HepG2 (cell line): ENCODE results near the gene TAOK3. TPM values are rescaled to one million over a fixed set of nuclear protein-coding genes. Genes with fewer than 3 reads are reported as not detected.

Source experiments
- ARNTL ChIP-seq: sonication (generic); formaldehyde crosslinking; IDR thresholded peaks from 2 replicates; pipeline ENCODE4 v1.4.0; 2020; ENCODE audit warnings: mild to moderate bottlenecking, missing genetic modification reagents
- EEA1 ChIP-seq: sonication (generic); formaldehyde crosslinking; IDR thresholded peaks from 2 replicates; pipeline ENCODE4 v1.5.1; 2020; ENCODE audit warnings: mild to moderate bottlenecking, missing genetic modification reagents, borderline replicate concordance
- JUN ChIP-seq: sonication (generic); formaldehyde crosslinking; IDR thresholded peaks from 2 replicates; pipeline ENCODE4 v1.4.0; 2020; ENCODE audit warnings: mild to moderate bottlenecking, missing genetic modification reagents
- KDM2A ChIP-seq: sonication (generic); formaldehyde crosslinking; IDR thresholded peaks from 2 replicates; pipeline ENCODE4 v1.4.0; 2020; ENCODE audit warnings: low read depth, missing genetic modification reagents, borderline replicate concordance
- NONO ChIP-seq, 2 experiments: fragments of 450-650 bp in 1 of 2; sonication (generic) in 1 of 2; formaldehyde crosslinking in 1 of 2; IDR thresholded peaks in 1 of 2; conservative IDR thresholded peaks in 1 of 2; 2 replicates each; pipeline versions ENCODE4 v1.6.1 to v1.8.0; 2017 to 2022; ENCODE audit warnings: mild to moderate bottlenecking in 1 of 2, missing genetic modification reagents in 1 of 2, moderate library complexity in 1 of 2
- PLRG1 ChIP-seq: fragments of 450-650 bp; conservative IDR thresholded peaks from 2 replicates; pipeline ENCODE4 v1.6.1; 2016
- POLR2G ChIP-seq: fragments of 200-400 bp; formaldehyde crosslinking; IDR thresholded peaks from 2 replicates; pipeline ENCODE4 v1.6.1; 2018; ENCODE audit warnings: mild to moderate bottlenecking, low read depth, low read length, moderate library complexity
- SIN3B ChIP-seq: fragments of 150-350 bp; IDR thresholded peaks from 2 replicates; pipeline ENCODE4 v1.6.1; 2014; ENCODE audit warnings: low read length
- SKI ChIP-seq: fragments of 450-650 bp; IDR thresholded peaks from one replicate; pipeline ENCODE4 v1.6.1; 2018; ENCODE audit warnings: mild to moderate bottlenecking; ENCODE audit not compliant: partially characterized antibody
- SMYD3 ChIP-seq: sonication (generic); formaldehyde crosslinking; IDR thresholded peaks from 2 replicates; pipeline ENCODE4 v1.8.1; 2023; ENCODE audit warnings: mild to moderate bottlenecking, missing genetic modification reagents
- TEAD3 ChIP-seq: optimal IDR thresholded peaks from 2 replicates; pipeline ENCODE3; 2016; ENCODE audit warnings: borderline replicate concordance
- ZFP36L2 ChIP-seq: sonication (generic); formaldehyde crosslinking; IDR thresholded peaks from 2 replicates; pipeline ENCODE4 v1.4.0; 2020; ENCODE audit warnings: missing genetic modification reagents
- ZNF263 ChIP-seq: sonication (generic); formaldehyde crosslinking; IDR thresholded peaks from 2 replicates; pipeline ENCODE4 v1.4.0; 2020; ENCODE audit warnings: missing genetic modification reagents
- ZNF484 ChIP-seq: sonication (generic); formaldehyde crosslinking; IDR thresholded peaks from 2 replicates; pipeline ENCODE4 v1.5.1; 2020; ENCODE audit warnings: mild to moderate bottlenecking, low read depth, missing genetic modification reagents, borderline replicate concordance
- ZNF567 ChIP-seq: sonication (generic); formaldehyde crosslinking; IDR thresholded peaks from 2 replicates; pipeline ENCODE4 v1.8.1; 2023; ENCODE audit warnings: mild to moderate bottlenecking, missing genetic modification reagents, borderline replicate concordance
- ZSCAN25 ChIP-seq: sonication (generic); formaldehyde crosslinking; IDR thresholded peaks from 2 replicates; pipeline ENCODE4 v1.8.0; 2022; ENCODE audit warnings: mild to moderate bottlenecking, missing genetic modification reagents
- polyA plus RNA-seq, 8 experiments: library from polyadenylated mRNA; depleted of rRNA in 3 of 8; stranded (reverse) in 7 of 8; unstranded in 1 of 8; fragments of >200 nt; fragmentation: Illumina TruSeq in 4 of 8; extraction: Trizol in 4 of 8; gene quantifications; 2 replicates each; pipeline versions ENCODE4 v1.2.1 to v1.2.3, GENCODE V29; 2011 to 2016; ENCODE audit warnings: low read depth in 4 of 8, missing spikeins in 1 of 8, mixed read lengths in 1 of 8; ENCODE audit not compliant: insufficient read depth in 1 of 8
- total RNA-seq, 5 experiments: library from RNA; depleted of rRNA; stranded (reverse); fragments of >200 nt; fragmentation: Illumina TruSeq; extraction: Trizol; gene quantifications; 2 replicates each; pipeline ENCODE4 v1.2.3, GENCODE V29; 2016; ENCODE audit warnings: low read depth in 1 of 5
- TF ChIP-seq, protein P1 (sequence below): sonication (generic); formaldehyde crosslinking; IDR thresholded peaks from 2 replicates; pipeline ENCODE4 v1.4.0; 2020; ENCODE audit warnings: mild to moderate bottlenecking, low read depth, missing genetic modification reagents
- TF ChIP-seq, protein P2 (sequence below), 2 experiments: sonication (generic) in 1 of 2; formaldehyde crosslinking in 1 of 2; IDR thresholded peaks; 2 replicates each; pipeline versions ENCODE4 v1.4.0 to v1.6.1; 2016 to 2020; ENCODE audit warnings: borderline replicate concordance in 1 of 2, low read depth in 1 of 2, mild to moderate bottlenecking in 1 of 2, missing genetic modification reagents in 1 of 2
- TF ChIP-seq, protein P3 (sequence below): sonication (generic); formaldehyde crosslinking; IDR thresholded peaks from 2 replicates; pipeline ENCODE4 v1.5.0; 2020; ENCODE audit warnings: mild to moderate bottlenecking, missing genetic modification reagents

Gene TAOK3
- total and polyA plus RNA-seq, 2 of the 13 experiments (the other 11 are each of a cell fraction or from before 2014, with no cell fraction given) = 10.4 to 12.3 TPM

DNA sequence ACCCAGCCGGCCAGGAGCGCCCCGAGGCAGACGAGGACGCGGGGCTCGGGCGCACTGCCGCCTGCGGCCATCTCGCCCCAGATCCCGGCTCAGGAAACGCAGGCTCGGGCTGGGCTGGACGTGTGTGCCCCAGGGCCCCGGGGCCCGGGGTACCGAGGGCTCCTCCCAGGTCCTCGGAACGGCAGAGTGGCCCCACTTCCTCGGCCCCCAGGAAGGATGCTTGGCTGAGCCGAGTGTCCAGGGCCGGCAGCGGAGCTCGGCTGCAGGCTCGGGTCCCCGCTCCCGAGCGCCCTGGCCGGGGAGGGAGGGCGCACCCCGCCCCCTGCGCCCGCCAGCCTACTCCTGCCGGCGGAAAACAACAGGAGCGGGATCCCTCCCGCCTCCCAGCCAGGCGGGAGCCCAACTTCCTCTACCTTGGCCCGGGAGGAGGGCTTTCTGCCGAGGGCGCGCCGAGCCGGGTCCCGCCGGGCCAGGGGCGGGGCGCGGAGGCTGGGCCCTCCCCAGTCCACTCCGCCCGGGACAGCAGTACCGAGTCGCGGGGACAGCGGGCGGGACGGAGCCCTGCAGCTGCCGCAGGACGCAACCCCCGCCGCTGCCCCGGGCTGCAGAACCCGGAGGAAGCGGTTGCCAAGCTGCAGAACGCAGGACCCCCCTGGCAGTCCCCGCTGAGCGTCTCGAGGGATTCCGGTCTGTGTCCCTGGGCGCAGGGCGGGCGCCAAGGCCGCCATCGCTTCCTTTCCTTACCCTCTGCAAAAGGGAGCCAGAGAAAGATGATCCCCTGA, 268.9 kb downstream of the TAOK3 start, which contains the start of gene VSIG10 (continued):
- peak; percentile 14; the same call in 1 of the 2 replicates for TF ChIP-seq ZNF263
- TF ChIP-seq EEA1 (CRISPR knock-in tag) = 0 out of 2 replicates have a peak, but pooled peaks have one; percentile 24
- TF ChIP-seq, protein P1, sequence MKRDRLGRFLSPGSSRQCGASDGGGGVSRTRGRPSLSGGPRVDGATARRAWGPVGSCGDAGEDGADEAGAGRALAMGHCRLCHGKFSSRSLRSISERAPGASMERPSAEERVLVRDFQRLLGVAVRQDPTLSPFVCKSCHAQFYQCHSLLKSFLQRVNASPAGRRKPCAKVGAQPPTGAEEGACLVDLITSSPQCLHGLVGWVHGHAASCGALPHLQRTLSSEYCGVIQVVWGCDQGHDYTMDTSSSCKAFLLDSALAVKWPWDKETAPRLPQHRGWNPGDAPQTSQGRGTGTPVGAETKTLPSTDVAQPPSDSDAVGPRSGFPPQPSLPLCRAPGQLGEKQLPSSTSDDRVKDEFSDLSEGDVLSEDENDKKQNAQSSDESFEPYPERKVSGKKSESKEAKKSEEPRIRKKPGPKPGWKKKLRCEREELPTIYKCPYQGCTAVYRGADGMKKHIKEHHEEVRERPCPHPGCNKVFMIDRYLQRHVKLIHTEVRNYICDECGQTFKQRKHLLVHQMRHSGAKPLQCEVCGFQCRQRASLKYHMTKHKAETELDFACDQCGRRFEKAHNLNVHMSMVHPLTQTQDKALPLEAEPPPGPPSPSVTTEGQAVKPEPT (CRISPR knock-in tag) = no peak
- TF ChIP-seq ZSCAN25 = no peak
- no peak for TF ChIP-seq ARNTL (CRISPR knock-in tag)
- no peak for TF ChIP-seq SIN3B
- TF ChIP-seq, protein P2, sequence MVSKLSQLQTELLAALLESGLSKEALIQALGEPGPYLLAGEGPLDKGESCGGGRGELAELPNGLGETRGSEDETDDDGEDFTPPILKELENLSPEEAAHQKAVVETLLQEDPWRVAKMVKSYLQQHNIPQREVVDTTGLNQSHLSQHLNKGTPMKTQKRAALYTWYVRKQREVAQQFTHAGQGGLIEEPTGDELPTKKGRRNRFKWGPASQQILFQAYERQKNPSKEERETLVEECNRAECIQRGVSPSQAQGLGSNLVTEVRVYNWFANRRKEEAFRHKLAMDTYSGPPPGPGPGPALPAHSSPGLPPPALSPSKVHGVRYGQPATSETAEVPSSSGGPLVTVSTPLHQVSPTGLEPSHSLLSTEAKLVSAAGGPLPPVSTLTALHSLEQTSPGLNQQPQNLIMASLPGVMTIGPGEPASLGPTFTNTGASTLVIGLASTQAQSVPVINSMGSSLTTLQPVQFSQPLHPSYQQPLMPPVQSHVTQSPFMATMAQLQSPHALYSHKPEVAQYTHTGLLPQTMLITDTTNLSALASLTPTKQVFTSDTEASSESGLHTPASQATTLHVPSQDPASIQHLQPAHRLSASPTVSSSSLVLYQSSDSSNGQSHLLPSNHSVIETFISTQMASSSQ (IDR thresholded peaks at IDR 0.05; ENCODE audit: low read depth) = no peak
- TF ChIP-seq, protein P2 (CRISPR knock-in tag; IDR thresholded peaks at IDR 0.05; ENCODE audit: borderline replicate concordance) = peak; percentile 11; the same call in 1 of the 2 replicates
- no peak for TF ChIP-seq ZNF567 (CRISPR knock-in tag)
- TF ChIP-seq SMYD3 = no peak
- peak; percentile 87 for TF ChIP-seq POLR2G
- TF ChIP-seq SKI = peak; percentile 33
- TF ChIP-seq NONO (IDR thresholded peaks at IDR 0.05) = no peak
- TF ChIP-seq NONO (CRISPR knock-in tag; conservative IDR thresholded peaks at IDR 0.05) = peak; percentile 45
- no peak for TF ChIP-seq JUN
- no peak for TF ChIP-seq PLRG1
- peak; percentile 72 for TF ChIP-seq KDM2A (CRISPR knock-in tag)
- TF ChIP-seq ZFP36L2 (CRISPR knock-in tag) = no peak
- TF ChIP-seq TEAD3 (CRISPR knock-in tag) = no peak
- no peak for TF ChIP-seq ZNF484 (CRISPR knock-in tag)
- TF ChIP-seq, protein P3, sequence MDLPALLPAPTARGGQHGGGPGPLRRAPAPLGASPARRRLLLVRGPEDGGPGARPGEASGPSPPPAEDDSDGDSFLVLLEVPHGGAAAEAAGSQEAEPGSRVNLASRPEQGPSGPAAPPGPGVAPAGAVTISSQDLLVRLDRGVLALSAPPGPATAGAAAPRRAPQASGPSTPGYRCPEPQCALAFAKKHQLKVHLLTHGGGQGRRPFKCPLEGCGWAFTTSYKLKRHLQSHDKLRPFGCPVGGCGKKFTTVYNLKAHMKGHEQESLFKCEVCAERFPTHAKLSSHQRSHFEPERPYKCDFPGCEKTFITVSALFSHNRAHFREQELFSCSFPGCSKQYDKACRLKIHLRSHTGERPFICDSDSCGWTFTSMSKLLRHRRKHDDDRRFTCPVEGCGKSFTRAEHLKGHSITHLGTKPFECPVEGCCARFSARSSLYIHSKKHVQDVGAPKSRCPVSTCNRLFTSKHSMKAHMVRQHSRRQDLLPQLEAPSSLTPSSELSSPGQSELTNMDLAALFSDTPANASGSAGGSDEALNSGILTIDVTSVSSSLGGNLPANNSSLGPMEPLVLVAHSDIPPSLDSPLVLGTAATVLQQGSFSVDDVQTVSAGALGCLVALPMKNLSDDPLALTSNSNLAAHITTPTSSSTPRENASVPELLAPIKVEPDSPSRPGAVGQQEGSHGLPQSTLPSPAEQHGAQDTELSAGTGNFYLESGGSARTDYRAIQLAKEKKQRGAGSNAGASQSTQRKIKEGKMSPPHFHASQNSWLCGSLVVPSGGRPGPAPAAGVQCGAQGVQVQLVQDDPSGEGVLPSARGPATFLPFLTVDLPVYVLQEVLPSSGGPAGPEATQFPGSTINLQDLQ (CRISPR knock-in tag) = peak; percentile 28; the same call in 1 of the 2 replicates
